ENCODE data around the gene RASA3. TPM values are rescaled to one million over a fixed set of nuclear protein-coding genes. Genes with fewer than 3 reads are reported as not detected.

The RASA3 gene
- total RNA-seq, 1 donor from 2014 or later = 29.9 TPM

- H3K9me3 Mint-ChIP-seq (ENCODE audit: low read depth) = no peaks in the 10 kb centered on the region
- no peak for TF ChIP-seq CTCF (IDR thresholded peaks at IDR 0.05)
- H3K27ac Mint-ChIP-seq (ENCODE audit: unreplicated experiment) = peak overlapping the region; percentile 8
- no peaks in the 10 kb centered on the region for H3K27me3 Mint-ChIP-seq (ENCODE audit: low read depth)
- DNase-seq (ENCODE audit: low spot score) = peak; percentile 82
- peaks cover under 1% of the 10 kb centered on the region for H3K36me3 Mint-ChIP-seq (ENCODE audit: low read depth)
- peaks cover 26% of the 10 kb centered on the region for H3K4me1 Mint-ChIP-seq (ENCODE audit: low read depth)
- H3K4me3 Mint-ChIP-seq (ENCODE audit: unreplicated experiment) = no peak overlapping the region
These were observed 51.5 kb downstream of the RASA3 start for GRCh38 chr13:114080739-114081561.

DNA sequence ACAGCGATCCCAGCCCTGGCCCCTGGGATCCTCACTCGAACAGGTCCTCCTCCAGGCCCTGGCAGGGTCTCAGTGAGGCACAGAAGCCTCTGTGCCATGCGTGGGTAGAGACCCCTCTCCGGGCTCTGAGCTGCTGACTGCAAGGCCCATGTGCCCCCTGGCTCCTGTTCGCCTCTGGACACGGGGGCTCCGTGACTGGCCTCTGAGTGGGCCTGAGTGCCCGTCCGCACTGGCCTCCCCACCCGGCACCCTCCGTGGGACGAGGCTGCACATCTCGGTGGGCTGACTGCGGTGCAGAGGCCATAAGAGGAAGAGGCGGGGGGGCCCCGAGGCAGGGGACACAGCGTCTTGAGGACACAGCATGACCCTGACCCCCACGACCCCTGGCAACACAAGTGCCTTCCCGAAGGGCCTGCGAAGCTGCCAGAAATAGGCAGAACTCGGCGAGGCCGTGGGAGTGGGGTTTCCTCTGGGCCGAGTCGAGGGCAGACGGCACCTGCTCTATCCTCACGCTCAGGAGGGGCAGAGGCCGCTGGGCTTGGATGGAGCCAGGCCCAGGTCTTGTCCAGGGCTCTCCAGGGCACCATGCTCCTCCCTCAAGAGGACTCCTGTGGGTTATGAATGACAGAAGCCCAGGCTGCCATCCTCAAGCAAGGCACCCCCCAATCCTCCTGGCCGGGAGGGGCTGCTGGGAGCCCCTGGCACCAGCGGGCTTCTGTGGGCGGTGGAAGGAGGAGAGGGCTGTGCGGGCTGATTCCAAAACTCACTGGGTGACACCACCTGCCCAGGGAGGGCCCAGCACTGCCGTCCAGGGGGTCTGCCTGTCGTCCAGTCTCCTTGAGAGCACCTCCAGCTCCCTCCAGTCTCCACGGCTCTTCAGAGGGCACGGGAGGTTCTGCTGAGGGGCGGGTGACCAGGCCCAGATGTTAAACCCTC, 52.6 kb downstream of the RASA3 start:
- Mint-ChIP-seq H3K36me3 (ENCODE audit: low read depth) (peaks cover 3% of the 10 kb centered on the region), H3K4me1 (ENCODE audit: low read depth) (peaks cover 26% of the 10 kb centered on the region), H3K27me3 (ENCODE audit: low read depth) (no peaks in the 10 kb centered on the region), H3K27ac (ENCODE audit: unreplicated experiment) (no peak overlapping the region), H3K4me3 (ENCODE audit: unreplicated experiment) (no peak overlapping the region), H3K9me3 (ENCODE audit: low read depth) (no peaks in the 10 kb centered on the region)
- peak; percentile 88 for DNase-seq (ENCODE audit: low spot score)
- no peak for TF ChIP-seq CTCF (IDR thresholded peaks at IDR 0.05)

DNA sequence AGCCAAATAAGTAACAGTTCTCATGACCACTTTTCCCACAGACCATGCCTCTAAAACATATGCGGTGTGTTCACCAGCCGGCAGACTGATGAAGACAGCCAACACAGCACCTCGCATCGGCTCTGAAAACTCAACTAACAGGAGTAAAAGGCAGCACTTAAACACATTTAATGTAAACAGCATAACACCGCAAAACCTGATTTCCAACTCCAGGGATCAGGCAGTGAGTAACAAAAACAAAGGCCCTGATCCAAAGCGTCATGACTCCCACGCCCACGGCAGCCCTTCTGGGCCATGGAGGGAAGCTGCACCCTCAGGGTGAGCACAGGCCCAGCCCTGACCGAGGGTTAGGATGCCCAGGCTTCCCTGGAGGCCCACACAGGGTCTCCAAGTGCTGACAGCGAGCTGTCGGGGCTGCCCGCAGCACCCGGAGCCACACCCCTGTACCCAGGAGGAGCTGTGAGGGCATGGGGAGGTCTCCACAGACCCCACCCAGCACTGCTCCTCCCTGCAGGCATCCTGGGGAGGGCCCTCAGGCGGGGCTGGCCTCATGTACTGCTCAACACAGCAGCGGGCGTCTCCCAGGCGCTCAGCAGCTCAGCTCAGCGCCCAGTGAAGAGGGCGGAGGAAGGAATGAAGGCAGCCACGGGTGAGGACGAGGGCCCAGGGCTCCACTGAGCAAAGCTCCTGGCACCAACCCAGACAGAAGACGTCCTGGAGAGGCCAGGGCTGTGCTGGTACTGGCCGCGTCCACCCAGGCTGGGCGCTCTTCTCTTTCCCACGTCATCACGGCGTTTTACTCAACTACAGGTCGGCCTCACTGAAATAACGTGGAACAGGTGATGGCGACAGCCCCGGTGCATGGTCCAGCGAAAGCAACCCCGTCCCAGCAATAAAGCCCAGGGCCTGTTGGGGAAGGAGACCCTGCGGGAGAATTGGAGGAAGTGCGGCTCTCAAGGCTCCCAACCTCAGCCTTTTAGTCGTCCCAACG, 53.7 kb downstream of the RASA3 start:
- TF ChIP-seq CTCF (IDR thresholded peaks at IDR 0.05) = no peak
- Mint-ChIP-seq H3K4me3 (ENCODE audit: unreplicated experiment) (peak overlapping the region; percentile 20), H3K36me3 (ENCODE audit: low read depth) (peaks cover 5% of the 10 kb centered on the region), H3K9me3 (ENCODE audit: low read depth) (no peaks in the 10 kb centered on the region), H3K27me3 (ENCODE audit: low read depth) (no peaks in the 10 kb centered on the region), H3K27ac (ENCODE audit: unreplicated experiment) (peak overlapping the region; percentile 94), H3K4me1 (ENCODE audit: low read depth) (peaks cover 30% of the 10 kb centered on the region)
- peak; percentile 94 for DNase-seq (ENCODE audit: low spot score)

DNA sequence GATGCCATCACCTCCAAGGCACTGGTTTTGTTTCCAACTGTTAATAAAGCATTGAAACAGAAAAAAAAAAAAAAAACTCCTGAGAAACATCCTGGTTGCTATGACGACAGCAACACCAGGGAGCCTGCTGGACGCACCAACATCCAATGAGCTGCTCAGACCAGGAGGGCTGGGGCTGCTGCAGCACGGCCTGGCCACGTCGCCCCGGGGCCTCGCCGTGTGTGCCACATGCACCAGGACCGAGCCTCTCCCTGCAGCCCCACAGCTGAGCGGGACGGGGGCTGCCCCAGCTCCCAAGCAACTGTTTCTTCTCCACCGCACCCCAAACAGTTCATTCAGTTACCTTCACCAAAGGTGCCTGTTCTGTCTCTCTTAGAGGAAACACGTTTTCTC, 54.5 kb downstream of the RASA3 start:
- TF ChIP-seq CTCF (IDR thresholded peaks at IDR 0.05) = no peak
- Mint-ChIP-seq H3K27ac (ENCODE audit: unreplicated experiment) (peak overlapping the region; percentile 94), H3K9me3 (ENCODE audit: low read depth) (no peaks in the 10 kb centered on the region), H3K27me3 (ENCODE audit: low read depth) (no peaks in the 10 kb centered on the region), H3K36me3 (ENCODE audit: low read depth) (peaks cover 10% of the 10 kb centered on the region), H3K4me1 (ENCODE audit: low read depth) (peaks cover 33% of the 10 kb centered on the region), H3K4me3 (ENCODE audit: unreplicated experiment) (no peak overlapping the region)
- peak; percentile 83 for DNase-seq (ENCODE audit: low spot score)

All from chondrocyte (in vitro differentiated cells).